CD4-positive, alpha-beta T cell treated with Interleukin-1 beta for 1 hour (primary cell): ENCODE data around the gene SLC25A25.

ENCODE experiments used
- DNase-seq, 2 donors: peaks; one replicate each; pipeline ENCODE4 v3.0.0-alpha.2; 2020 to 2022

Gene SLC25A25

DNA sequence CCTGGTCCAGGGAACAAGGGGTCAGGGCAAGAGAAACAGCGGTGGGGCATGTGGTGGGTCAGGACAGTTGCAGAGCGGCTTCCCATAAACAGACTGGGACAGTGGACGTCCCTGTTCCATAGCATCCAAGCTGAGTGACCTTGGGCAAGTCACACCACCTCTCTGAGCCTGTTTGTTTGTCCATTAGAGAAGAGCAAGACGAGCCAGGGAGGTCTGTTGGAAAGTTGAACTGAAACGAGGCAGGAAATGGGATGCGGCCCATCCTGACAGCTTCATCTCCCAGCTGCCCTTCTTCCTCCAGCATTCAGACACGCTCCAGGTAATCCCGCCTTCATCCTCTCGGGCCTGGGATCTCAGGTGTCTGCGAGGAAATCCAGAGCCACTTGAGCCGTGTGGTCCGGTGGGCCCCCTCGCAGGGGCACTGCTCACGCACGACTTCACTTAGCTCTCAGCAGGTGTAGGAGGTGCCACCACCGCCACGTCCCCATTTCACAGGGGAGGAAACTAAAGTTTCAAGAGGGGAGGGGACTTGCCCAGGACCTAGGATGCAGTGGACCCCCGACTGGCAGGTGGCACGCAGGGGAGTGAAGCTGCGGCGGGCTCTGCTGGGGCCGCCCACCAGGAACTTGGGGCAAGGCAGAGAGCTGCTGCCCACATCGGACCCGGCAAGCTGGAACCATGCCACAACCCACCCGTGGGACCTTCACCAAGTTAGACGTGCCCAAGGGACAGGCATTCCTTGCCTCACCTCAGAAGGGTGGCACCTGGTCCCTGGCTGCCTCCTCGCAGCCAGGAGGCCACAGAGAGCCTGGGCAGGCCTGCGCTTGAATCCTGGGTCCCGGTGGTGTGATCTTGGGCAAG, 46.5 kb downstream of the SLC25A25 start:
- no peak for DNase-seq

DNA sequence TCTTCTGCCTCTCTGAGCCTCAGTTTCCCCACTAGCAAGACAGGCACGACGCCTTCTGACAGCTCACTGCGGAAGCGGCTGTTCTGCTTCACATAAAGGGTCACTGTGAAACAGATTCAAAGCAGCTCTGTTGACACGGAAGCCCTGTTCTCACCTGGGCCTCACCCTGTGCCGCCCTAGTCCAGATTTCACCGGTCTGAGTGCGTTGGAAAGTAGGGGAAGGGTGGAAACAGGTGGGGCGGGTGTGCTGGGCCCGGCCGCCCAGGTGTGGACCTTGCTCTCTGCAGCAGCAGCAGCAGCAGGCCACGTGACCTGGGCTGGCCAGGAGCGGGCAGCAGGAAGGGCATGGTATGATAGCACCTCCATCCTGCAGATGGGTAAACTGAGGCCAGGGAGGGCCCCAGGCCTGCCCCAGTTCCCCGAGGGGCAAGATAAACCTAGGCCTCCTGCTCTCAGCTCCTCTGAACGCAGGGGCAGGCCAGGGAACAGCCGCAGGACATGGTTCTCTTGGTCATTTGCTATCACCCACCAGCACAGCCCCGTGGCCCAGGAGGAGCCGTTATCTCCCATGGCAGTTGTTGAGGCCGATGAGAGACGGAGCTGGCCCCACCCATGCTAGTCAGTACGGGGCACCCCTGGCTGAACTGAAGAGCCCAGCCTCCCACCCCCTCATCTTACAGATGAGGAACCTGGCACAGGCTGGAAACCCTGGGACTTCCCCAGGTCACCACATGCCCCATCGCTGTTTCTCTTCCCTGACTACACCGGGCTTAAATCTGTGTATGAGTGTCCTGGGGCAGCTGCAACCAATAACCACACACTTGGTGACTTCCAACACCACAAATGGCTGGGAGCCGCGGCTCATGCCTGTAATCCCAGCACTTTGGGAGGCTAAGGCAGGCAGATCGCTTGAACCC, 47.4 kb downstream of the SLC25A25 start:
- DNase-seq = peak; percentile 22 to 76

DNA sequence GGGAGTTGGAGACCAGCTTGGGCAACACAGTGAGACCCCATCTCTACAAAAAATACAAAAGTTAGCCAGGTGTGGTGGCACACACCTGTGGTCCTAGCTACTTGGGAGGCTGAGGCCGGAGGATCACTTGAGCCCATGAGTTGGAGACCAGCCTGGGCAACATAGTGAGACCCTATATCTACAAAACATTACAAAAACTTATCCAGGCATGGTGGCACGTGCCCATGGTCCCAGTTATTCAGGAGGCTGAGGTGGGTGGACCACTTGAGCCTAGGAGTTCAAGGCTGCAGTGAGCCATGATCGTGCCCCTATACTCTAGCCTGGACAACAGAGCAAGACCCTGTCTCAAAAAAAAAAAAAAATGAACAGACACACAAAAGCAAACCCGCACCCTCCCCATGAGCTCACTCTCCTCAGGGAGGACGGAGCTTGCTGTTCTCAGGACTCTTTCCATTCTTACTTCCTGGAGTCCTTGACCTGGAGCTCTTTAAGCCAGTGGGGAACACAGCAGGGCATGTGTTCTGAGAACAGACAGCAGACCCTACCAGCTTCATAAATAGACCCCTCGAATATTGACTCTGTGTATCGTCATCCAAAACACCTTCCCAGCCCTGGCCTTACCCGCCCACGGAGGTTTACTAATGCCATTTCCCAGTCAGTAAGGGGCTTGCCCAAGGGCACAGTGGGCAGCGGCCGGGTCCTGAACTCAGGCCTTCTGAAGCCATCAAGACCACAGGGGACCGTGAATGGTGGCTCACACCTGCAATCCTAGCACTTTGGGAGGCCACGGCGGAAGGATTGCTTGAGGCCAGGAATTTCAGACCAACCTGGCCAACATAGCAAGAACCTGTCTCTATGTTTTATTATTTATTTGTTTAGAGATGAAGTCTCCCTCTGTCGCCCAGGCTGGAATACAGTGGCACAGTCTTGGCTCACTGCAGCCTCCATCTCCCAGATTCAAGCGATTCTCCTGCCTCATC, 48.4 kb downstream of the SLC25A25 start:
- no peak for DNase-seq

DNA sequence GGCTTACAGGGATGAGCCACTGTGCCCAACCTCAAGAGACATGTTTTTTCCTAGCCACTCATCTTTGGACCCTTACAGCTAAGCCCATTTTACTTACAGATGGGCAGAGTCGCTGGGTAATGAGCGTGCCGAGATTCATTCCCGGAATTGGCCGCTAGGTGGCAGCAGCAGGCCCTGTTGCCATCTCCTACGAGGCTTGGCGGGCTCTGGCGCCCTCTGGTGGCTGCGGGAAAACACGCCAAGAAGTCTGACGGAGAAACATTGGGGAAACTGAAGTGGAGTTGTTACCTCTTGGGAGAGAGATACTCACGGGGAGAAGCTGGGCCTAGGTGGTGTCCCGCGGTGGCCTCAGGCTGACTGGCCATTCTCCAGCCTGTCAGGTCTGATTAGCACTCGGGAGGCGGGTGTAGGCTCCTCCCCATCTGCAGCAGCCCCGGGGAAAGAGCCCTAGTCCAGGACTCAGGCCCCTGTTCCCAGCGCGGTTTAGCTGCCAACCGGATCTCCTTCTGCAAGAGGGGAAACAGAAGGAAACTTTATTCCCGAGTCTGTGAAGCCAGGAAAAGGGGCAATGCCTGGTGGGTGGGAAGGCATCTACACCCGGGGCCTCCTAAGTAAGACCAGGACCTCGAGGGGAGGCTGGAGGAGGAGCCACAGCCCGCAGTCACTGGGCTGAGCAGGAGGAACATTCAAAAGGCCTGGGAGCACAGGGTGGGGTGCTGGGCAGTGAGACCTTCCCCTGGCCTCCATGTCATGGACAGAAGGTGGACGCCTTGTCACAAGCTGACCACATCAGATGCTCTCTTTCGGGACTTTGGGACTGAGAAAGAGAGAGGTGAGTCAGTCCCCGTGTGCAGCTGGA, 49.8 kb downstream of the SLC25A25 start:
- peak; percentile 91 to 94 for DNase-seq

DNA sequence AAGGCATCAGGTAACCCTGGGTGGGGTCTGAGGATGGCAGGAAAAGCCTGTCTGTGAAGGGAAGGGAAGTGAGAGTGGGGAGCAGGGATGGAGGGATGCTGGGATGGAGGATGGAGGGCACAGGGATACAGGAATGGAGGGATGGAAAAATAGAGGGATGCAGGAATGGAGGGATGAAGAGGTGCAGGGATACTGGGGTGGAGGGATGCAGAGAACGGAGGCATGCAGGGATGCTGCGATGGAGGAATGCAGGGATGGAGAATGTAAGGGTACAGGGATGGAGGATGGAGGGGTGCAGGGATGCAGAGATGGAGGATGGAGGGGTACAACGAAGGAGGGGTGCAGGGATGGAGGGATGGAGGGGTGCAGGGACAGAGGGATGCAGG, 50.4 kb downstream of the SLC25A25 start:
- no peak for DNase-seq

DNA sequence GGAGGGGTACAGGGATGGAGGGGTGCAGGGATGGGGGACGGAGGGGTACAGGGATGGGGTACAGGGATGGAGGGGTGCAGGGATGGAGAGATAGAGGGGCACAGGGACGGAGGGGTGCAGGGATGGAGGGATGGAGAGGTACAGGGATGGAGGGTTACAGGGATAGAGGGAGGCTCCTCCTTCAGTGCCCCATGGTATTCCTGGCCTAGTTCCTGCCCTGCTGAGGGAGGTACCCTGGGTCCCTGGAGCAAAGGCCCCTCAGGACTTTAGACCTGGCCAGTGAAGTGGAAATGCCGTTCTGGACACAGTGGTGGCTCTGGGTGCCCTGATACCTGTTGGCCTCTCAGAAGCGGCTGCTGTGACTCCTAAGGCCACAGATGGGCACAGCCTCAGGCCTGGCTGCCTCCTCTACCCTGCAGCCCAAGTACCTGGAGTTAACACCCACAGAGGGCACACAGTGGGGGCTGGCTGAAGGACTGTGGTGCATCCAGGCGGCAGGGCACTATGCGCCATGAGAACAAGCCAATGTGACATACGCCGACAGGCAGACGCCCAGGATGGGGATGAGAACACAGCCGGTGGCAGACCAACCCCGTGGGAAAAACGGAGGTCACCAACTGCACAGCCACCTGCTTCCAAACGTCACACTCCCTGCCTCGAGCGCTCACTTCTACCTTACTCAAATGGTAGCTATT, 51.1 kb downstream of the SLC25A25 start:
- DNase-seq = no peak

DNA sequence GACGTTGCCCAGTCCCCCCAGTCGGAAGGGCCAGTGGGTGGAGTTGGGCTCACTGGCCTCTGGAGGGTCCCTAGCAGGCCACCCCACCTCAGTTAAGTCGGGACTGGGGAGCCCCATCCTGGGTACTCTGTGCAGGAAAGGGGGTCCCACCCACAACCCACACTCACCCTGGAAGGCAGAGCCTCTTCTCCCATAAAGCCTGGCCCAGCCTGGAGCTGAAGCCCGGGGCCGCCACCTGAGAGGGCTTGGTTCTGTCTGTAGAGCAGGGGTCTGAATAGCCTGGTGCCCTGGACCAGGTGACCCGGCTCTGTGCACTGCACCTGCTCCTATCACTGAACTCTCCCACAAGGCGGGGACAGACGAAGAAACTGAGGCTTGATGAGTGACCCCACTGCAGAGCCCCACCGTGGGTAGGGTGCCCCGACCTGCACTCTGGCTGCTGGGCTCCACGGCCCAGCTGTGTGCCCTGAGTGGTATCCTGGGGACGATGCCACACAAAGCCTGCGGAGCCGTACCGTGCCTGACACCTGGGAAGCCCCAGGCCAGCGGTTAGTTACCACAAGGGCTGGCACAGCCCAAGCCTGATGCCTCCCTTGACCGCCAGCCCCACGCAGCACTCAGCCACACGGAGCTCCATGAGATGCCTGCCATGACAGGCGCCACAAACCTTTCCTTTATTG, 52.2 kb downstream of the SLC25A25 start:
- DNase-seq = no peak

DNA sequence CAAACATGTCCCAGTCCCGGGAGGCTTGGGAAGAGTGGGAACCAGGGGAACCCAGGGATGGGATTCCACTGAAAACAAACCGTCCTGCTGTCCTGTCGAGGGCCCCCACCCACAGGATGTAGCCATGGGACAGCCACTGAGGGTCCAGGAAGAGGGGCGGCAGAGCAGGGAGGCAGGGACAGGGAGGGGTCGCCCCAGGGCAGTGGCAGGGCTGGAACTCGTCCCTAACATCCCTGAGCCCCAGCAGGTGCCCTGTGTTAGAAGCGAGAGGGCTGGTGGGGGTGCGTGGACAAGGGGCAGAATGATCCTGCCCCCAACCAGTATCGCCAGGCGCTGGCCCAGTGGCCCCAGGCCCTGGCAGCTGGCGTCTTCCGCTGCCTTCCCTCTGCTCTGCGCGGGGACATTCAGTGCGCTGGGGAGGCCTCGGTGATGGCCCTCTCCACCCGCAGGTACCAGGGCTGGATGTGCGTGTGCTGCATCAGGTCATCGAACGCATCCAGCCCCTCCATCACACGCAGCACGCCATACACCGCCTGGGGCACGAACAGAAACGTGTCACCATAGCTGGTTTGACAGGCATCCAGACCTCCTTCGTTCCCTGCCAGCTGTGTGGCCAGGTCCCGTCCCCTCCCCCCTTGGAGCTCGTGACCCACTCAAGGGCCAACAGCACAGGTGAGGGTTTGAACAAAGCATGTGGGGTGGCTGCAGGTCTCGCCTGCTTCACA, 52.9 kb downstream of the SLC25A25 start:
- DNase-seq = no peak

DNA sequence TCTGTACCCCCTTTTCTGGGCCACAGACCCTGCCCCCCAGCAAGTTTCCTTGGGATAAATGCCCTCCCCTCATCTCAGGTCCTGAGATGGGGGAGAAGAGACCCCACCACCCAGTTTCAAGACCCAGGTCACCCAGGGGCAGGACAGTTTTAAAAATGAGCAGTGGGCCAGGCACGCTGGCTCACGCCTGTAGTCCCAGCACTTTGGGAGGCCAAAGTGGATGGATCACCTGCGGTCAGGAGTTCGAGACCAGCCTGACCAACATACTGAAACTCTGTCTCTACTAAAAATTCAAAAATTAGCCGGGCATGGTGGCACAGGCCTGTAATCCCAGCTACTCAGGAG, 53.4 kb downstream of the SLC25A25 start:
- no peak for DNase-seq

DNA sequence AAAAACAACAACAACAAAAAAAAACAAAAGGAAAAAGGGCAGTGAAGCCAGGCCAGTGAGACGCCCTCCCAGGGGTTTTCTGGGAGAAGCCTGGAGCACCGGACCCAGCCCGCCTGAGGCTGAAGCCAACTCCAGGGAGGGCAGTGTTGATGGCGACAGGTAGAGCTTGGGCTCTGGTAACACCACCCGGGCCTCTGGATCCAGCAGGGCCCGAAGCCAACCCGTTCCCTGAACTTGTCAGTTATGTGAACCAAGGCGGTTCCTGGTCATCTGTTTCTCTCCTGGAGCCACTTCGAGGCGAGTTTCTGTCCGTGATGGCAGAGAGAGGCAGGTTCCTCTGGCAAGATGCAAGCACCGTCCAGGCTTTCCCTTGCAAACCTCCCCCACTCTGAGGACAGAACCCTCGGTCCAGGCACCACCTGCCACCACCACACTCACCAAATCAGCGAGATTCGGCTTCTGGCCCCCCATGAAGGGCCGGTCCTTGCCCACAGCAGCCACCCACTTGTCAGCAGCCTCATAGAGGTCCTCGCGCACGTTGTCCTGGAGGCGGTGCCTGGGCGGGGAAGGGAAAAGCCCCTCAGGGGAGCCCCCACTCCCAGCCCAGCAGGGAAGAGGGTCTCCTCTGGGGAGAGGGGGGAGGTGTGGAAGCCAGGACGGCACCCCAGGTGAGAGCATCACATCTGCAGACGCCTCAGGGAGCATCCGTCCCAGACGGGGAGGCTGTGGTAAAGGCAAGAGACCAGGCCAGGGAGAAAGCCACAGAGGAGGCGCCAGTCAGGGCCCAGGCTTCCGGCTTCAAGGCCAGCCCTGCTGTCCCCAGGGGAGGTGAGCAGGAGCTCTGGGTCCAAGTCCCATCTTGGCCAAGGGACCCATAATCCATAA, 54.1 kb downstream of the SLC25A25 start:
- no peak for DNase-seq

DNA sequence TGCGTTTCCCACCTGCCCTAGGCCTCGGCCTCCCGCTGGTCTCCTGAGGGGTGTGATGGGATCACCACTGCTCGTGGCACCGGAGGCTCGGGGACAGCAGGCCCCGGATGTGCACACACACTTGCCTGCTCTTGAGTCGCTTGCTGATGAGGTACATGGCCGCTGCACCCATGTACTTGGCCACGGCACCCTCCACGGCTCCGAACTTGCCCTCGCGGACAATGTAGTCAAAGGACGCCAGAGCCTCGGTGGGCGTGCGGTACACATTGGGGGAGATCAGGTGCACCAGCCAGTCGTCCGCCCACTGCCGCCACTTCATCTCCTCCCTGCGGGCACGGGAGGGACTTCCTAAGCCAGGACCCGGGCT, 54.8 kb downstream of the SLC25A25 start:
- no peak for DNase-seq

DNA sequence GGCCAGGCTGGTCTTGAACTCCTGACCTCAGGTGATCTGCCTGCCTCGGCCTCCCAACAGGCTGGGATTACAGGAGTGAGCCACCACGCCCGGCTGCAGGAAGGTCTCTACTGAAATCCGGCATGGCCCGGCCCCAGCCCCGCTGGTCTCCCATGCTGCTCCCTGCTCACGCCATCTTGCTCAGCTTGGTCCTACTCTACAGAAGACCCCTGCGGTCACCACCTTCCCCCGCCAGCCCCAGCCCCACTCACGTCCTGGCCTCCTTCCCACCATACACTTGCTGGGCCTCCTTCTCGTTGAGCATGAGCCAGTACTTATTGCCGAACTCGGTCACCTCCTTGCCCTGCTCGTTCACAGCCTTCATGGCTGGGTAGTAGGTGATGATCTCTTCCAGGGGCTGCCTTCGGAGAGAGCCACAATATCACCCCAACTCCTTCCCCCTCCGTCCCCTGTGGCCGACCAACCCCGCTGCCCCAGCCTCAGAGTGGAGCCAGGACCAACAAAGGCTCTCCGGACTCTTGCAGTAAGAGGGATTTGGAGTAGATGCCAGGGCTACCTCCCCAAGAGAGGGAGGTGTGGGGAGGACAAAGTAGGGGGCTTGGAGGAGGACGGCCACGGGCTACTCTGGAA, 55.5 kb downstream of the SLC25A25 start:
- DNase-seq = no peak

DNA sequence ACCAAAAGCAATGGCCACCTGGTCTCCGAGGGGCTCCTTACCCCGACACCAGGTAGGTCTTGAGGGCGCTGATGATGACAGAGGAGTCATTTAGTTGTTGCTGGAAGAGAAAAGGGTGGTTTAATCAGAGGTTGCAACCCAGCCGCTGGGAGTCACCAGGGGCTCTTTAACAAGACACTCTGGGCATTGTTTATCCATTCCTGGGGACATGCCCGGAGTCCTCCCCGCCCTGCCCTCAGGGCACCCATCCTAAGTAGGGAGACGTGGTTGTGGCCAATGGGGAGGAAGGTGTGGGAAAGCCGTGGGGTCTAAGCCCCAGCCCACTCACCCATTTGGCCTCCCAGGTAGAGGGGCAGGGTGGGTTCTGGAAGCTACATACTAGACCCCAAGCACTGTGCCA, 56.4 kb downstream of the SLC25A25 start:
- no peak for DNase-seq

DNA sequence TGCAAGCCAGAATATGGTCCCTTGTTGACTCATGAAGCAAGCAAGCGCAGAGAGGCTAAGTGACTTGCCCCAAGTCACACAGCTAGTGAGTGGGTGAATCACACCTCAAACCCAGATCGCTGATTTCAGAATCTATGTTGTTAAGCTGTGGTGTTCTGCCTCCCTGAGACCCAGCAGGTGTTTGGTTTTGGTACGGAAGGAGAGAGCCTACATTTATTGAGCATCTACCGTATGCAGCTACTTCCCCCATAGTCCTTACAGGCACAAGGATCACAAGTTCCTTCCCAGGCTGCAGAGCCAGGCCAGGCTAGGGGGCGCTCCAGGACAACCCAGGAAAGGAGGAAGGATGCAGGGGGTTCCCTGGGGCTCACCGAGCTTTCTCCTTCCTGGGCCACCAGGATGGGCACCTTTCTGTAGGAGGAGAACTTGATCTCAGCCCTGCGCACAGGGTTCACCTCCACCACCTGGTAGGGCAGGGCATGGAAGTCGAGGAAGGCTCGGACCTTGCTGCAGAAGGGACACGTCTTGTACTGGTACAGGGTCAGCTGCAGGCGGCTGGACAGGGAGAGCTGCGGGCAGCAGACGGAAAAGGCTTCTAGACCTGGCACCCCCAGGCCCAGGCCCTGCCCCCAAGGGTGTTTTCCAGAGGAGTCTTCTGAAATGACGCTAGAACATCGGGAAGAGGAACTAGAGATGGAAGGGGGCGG, 57.0 kb downstream of the SLC25A25 start:
- peak; percentile 40 to 52 for DNase-seq

DNA sequence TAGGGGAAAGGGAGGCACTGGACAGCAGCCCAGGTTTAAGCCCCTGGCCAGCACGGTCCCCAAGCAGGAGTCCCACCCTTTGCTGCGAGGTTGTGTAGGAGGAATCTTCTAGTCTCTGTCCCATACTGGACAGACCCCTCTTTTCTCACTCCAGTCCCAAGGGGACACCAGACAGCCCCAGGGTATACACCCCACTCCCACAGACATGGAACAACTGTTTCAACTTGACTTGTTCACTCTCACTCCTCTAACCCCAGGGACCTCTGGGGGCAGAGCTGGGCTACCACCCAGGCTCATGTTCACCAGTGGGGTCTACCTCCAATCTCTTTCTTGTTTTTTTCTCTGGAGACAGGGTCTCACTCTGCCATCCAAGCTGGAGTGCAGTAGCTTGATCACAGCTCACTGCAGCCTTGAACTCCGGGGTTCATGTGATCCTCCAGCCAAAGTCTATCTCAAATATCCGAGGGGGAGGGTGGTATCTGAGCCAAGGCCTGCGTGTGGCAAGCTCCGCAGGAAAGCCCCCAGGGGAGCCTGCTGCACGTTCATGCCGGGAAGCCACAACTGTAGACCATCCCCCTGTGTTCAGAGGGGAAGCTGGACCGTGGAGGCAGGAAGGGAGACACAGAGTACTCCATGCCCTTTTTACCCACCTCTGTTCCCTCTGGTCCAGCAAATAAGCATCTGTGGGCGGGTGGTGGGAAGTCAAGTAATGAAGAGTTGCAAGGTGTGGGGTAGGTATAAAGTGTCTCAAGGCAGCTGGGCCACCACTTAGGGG, 57.7 kb downstream of the SLC25A25 start:
- DNase-seq = no peak

DNA sequence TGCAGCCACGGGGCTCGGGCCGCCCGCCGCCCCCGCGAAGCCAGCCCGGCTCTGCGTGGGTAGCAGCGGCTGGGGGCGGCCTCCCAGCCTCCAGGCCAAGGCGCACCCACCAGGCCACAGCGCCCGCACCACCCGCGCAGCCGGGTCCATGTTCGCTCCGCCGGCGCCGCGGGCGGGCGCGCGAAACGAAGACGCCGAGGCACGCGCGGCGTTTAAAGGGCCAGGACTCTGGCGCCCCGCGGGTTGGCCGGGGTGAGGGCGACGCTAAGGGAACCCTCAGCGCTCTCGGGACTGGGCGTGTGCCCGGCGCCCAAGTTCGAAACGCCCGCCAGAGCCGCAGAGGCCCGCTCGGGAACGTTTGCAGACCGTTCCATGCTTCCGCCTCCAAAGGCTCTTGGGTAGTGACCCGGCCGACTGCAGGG, 59.5 kb downstream of the SLC25A25 start, which contains the start of gene PTGES2:
PTGES2 (minus strand) TSS at position 162 of the 422 bp plus-strand sequence; CDS start at position 150, 12 bp downstream.
- peak; percentile 83 to 87 for DNase-seq
